ENCODE measurements around the gene UBQLN3. TPM values are rescaled to one million over a fixed set of nuclear protein-coding genes. Genes with fewer than 3 reads are reported as not detected.

The UBQLN3 gene
- total RNA-seq: under 1 TPM; 0.10 to 0.25 TPM

- H3K27ac Mint-ChIP-seq: no peak within 1 kb of the TSS
- no peak for DNase-seq (ENCODE audit: low spot score in 2 of 2)
- no peaks in the 10 kb centered on the region for H3K36me3 Mint-ChIP-seq
- H3K9me3 Mint-ChIP-seq: no peaks in the 10 kb centered on the region
- ATAC-seq: no peak
Measured at GRCh38 chr11:5509803-5510202, at the start of gene UBQLN3. Gene UBQLN3, minus strand, starts transcription at chr11:5509957. Its CDS starts 399 bp downstream, at chr11:5509558.

- DNase-seq (ENCODE audit: low spot score in 2 of 2): no peak
- Mint-ChIP-seq H3K27ac (no peak overlapping the region), H3K9me3 (no peaks in the 10 kb centered on the region), H3K36me3 (no peaks in the 10 kb centered on the region)
- ATAC-seq: no peak
Measured at GRCh38 chr11:5557751-5558150, 48.0 kb upstream of the UBQLN3 start.

- H3K27ac Mint-ChIP-seq: no peak overlapping the region
- H3K9me3 Mint-ChIP-seq: no peaks in the 10 kb centered on the region
- H3K36me3 Mint-ChIP-seq: no peaks in the 10 kb centered on the region
- ATAC-seq: no peak
- DNase-seq (ENCODE audit: low spot score in 2 of 2): no peak
Measured at GRCh38 chr11:5556596-5557188, 46.9 kb upstream of the UBQLN3 start.

- ATAC-seq (no peak), DNase-seq (ENCODE audit: low spot score in 2 of 2) (no peak)
- Mint-ChIP-seq H3K9me3 (no peaks in the 10 kb centered on the region), H3K27ac (no peak overlapping the region), H3K36me3 (no peaks in the 10 kb centered on the region)
Measured at GRCh38 chr11:5553343-5553742, 43.6 kb upstream of the UBQLN3 start.

- no peak for DNase-seq (ENCODE audit: low spot score in 2 of 2)
- H3K9me3 Mint-ChIP-seq: no peaks in the 10 kb centered on the region
- ATAC-seq: peak; percentile 30 to 46
- no peaks in the 10 kb centered on the region for H3K36me3 Mint-ChIP-seq
- H3K27ac Mint-ChIP-seq: peak overlapping the region in 1 of 2 donors; percentile 40
Measured at GRCh38 chr11:5550440-5551095, 40.8 kb upstream of the UBQLN3 start.

GRCh38 chr11:5548440-5548839 is 38.7 kb upstream of the UBQLN3 start, which contains the start of gene OR52H1:
Gene OR52H1, minus strand, starts transcription at chr11:5548540. Its CDS starts 3,035 bp downstream, at chr11:5545505.
- no peak for DNase-seq (ENCODE audit: low spot score in 2 of 2)
- no peaks in the 10 kb centered on the region for H3K9me3 Mint-ChIP-seq
- no peak for ATAC-seq
- H3K36me3 Mint-ChIP-seq: no peaks in the 10 kb centered on the region
- H3K27ac Mint-ChIP-seq: no peak within 1 kb of the TSS

GRCh38 chr11:5547982-5548381 is 38.2 kb upstream of the UBQLN3 start:
- Mint-ChIP-seq H3K36me3 (no peaks in the 10 kb centered on the region), H3K9me3 (no peaks in the 10 kb centered on the region), H3K27ac (no peak overlapping the region)
- DNase-seq (ENCODE audit: low spot score in 2 of 2) (no peak), ATAC-seq (no peak)

GRCh38 chr11:5546457-5546856 is 36.7 kb upstream of the UBQLN3 start:
- H3K36me3 Mint-ChIP-seq: no peaks in the 10 kb centered on the region
- H3K9me3 Mint-ChIP-seq: no peaks in the 10 kb centered on the region
- no peak for DNase-seq (ENCODE audit: low spot score in 2 of 2)

GRCh38 chr11:5541427-5541826 is 31.7 kb upstream of the UBQLN3 start:
- Mint-ChIP-seq H3K27ac (no peak overlapping the region), H3K9me3 (peaks cover 0 to 5% of the 10 kb centered on the region in 2 donors), H3K36me3 (peaks cover 0 to 10% of the 10 kb centered on the region in 2 donors)
- ATAC-seq: no peak
- DNase-seq (ENCODE audit: low spot score in 2 of 2): no peak

More at GRCh38 chr11:5546457-5546856, 36.7 kb upstream of the UBQLN3 start:
- no peak overlapping the region for H3K27ac Mint-ChIP-seq
- no peak for ATAC-seq

- Mint-ChIP-seq H3K36me3 (peaks cover 0 to 10% of the 10 kb centered on the region in 2 donors), H3K27ac (no peak overlapping the region), H3K9me3 (peaks cover 0 to 5% of the 10 kb centered on the region in 2 donors)
- ATAC-seq (no peak), DNase-seq (ENCODE audit: low spot score in 2 of 2) (no peak)
Measured at GRCh38 chr11:5536482-5536881, 26.7 kb upstream of the UBQLN3 start.

- H3K9me3 Mint-ChIP-seq: peaks cover 0 to 5% of the 10 kb centered on the region in 2 donors
- no peak for DNase-seq (ENCODE audit: low spot score in 2 of 2)
- H3K36me3 Mint-ChIP-seq: peaks cover 0 to 10% of the 10 kb centered on the region in 2 donors
- no peak overlapping the region for H3K27ac Mint-ChIP-seq
- ATAC-seq: no peak
Measured at GRCh38 chr11:5534046-5534445, 24.3 kb upstream of the UBQLN3 start.

GRCh38 chr11:5531053-5531831 is 21.5 kb upstream of the UBQLN3 start:
- no peaks in the 10 kb centered on the region for H3K36me3 Mint-ChIP-seq

GRCh38 chr11:5528495-5528894 is 18.7 kb upstream of the UBQLN3 start:
- Mint-ChIP-seq H3K36me3 (no peaks in the 10 kb centered on the region), H3K27ac (no peak overlapping the region), H3K9me3 (no peaks in the 10 kb centered on the region)
- DNase-seq (ENCODE audit: low spot score in 2 of 2): no peak
- no peak for ATAC-seq

More at GRCh38 chr11:5531053-5531831, 21.5 kb upstream of the UBQLN3 start:
- no peak for ATAC-seq
- no peak overlapping the region for H3K27ac Mint-ChIP-seq
- DNase-seq (ENCODE audit: low spot score in 2 of 2): no peak
- no peaks in the 10 kb centered on the region for H3K9me3 Mint-ChIP-seq

- no peak for ATAC-seq
- Mint-ChIP-seq H3K27ac (no peak overlapping the region), H3K9me3 (no peaks in the 10 kb centered on the region), H3K36me3 (no peaks in the 10 kb centered on the region)
- no peak for DNase-seq (ENCODE audit: low spot score in 2 of 2)
Measured at GRCh38 chr11:5527716-5528115, 18.0 kb upstream of the UBQLN3 start.

GRCh38 chr11:5524756-5525155 is 15.0 kb upstream of the UBQLN3 start:
- Mint-ChIP-seq H3K27ac (no peak overlapping the region), H3K36me3 (no peaks in the 10 kb centered on the region), H3K9me3 (no peaks in the 10 kb centered on the region)
- no peak for ATAC-seq
- DNase-seq (ENCODE audit: low spot score in 2 of 2): no peak

GRCh38 chr11:5522308-5522707 is 12.6 kb upstream of the UBQLN3 start:
- no peaks in the 10 kb centered on the region for H3K9me3 Mint-ChIP-seq
- ATAC-seq: no peak
- no peak for DNase-seq (ENCODE audit: low spot score in 2 of 2)
- no peak overlapping the region for H3K27ac Mint-ChIP-seq
- H3K36me3 Mint-ChIP-seq: no peaks in the 10 kb centered on the region

- DNase-seq (ENCODE audit: low spot score in 2 of 2) (no peak), ATAC-seq (no peak)
- H3K27ac Mint-ChIP-seq: no peak overlapping the region
- no peaks in the 10 kb centered on the region for H3K9me3 Mint-ChIP-seq
- no peaks in the 10 kb centered on the region for H3K36me3 Mint-ChIP-seq
Measured at GRCh38 chr11:5521540-5521939, 11.8 kb upstream of the UBQLN3 start.
